HepG2 (cell line): ENCODE measurements around the gene ALDOA. TPM values are rescaled to one million over a fixed set of nuclear protein-coding genes. Genes with fewer than 3 reads are reported as not detected.

Experiments
- ATF1 ChIP-seq: IDR thresholded peaks from 2 replicates; pipeline ENCODE4 v1.6.1; 2016; ENCODE audit warnings: mild to moderate bottlenecking, control low read depth
- BRCA1 ChIP-seq: sonication (generic); formaldehyde crosslinking; IDR thresholded peaks from 2 replicates; pipeline ENCODE4 v1.4.0; 2020; ENCODE audit warnings: missing genetic modification reagents
- CSRNP1 ChIP-seq: sonication (generic); formaldehyde crosslinking; IDR thresholded peaks from 2 replicates; pipeline ENCODE4 v1.8.1; 2023; ENCODE audit warnings: mild to moderate bottlenecking, missing genetic modification reagents
- KMT2A ChIP-seq: sonication (generic); formaldehyde crosslinking; IDR thresholded peaks from 2 replicates; pipeline ENCODE4 v1.4.0; 2020; ENCODE audit warnings: missing genetic modification reagents
- MAF1 ChIP-seq: sonication (generic); formaldehyde crosslinking; IDR thresholded peaks from 2 replicates; pipeline ENCODE4 v1.5.0; 2020; ENCODE audit warnings: missing genetic modification reagents, borderline replicate concordance
- MYC ChIP-seq: sonication (generic); formaldehyde crosslinking; IDR thresholded peaks from 2 replicates; pipeline ENCODE4 v1.9.0; 2021; ENCODE audit warnings: missing genetic modification reagents, borderline replicate concordance
- RORA ChIP-seq: sonication (generic); formaldehyde crosslinking; IDR thresholded peaks from 2 replicates; pipeline ENCODE4 v1.5.0; 2020; ENCODE audit warnings: mild to moderate bottlenecking, missing genetic modification reagents, moderate library complexity
- TFDP1 ChIP-seq: IDR thresholded peaks from 2 replicates; pipeline ENCODE4 v1.6.1; 2016; ENCODE audit warnings: missing compliant biosample characterization, missing genetic modification reagents, borderline replicate concordance
- ZBTB7A ChIP-seq: sonication (generic); formaldehyde crosslinking; IDR thresholded peaks from 2 replicates; pipeline ENCODE4 v1.8.0; 2022; ENCODE audit warnings: mild to moderate bottlenecking, missing genetic modification reagents
- ZHX2 ChIP-seq, 2 experiments: sonication (generic) in 1 of 2; formaldehyde crosslinking in 1 of 2; IDR thresholded peaks; 2 replicates each; pipeline versions ENCODE4 v1.6.1 to v1.9.0; 2014 to 2022; ENCODE audit warnings: antibody characterized with exemption in 1 of 2, borderline replicate concordance in 1 of 2, inconsistent platforms in 1 of 2, low read depth in 1 of 2, missing genetic modification reagents in 1 of 2
- ZIK1 ChIP-seq: sonication (generic); formaldehyde crosslinking; IDR thresholded peaks from 2 replicates; pipeline ENCODE4 v1.5.0; 2020; ENCODE audit warnings: mild to moderate bottlenecking, low read depth, missing genetic modification reagents, borderline replicate concordance
- ZNF138 ChIP-seq: sonication (generic); formaldehyde crosslinking; IDR thresholded peaks from 2 replicates; pipeline ENCODE4 v1.5.0; 2020; ENCODE audit warnings: mild to moderate bottlenecking, low read depth, missing genetic modification reagents
- ZNF180 ChIP-seq: sonication (generic); formaldehyde crosslinking; IDR thresholded peaks from 2 replicates; pipeline ENCODE4 v1.4.0; 2020; ENCODE audit warnings: low read depth, missing genetic modification reagents, borderline replicate concordance
- ZNF513 ChIP-seq: sonication (generic); formaldehyde crosslinking; conservative IDR thresholded peaks from 2 replicates; pipeline ENCODE4 v1.5.0; 2020; ENCODE audit warnings: missing genetic modification reagents
- ZNF83 ChIP-seq: sonication (generic); formaldehyde crosslinking; IDR thresholded peaks from 2 replicates; pipeline ENCODE4 v1.4.0; 2020; ENCODE audit warnings: missing genetic modification reagents, mild to moderate bottlenecking, borderline replicate concordance
- ZSCAN31 ChIP-seq: sonication (generic); formaldehyde crosslinking; IDR thresholded peaks from 2 replicates; pipeline ENCODE4 v1.5.0; 2020; ENCODE audit warnings: low read depth, mild to moderate bottlenecking, missing genetic modification reagents
- polyA plus RNA-seq, 8 experiments: library from polyadenylated mRNA; depleted of rRNA in 3 of 8; stranded (reverse) in 7 of 8; unstranded in 1 of 8; fragments of >200 nt; fragmentation: Illumina TruSeq in 4 of 8; extraction: Trizol in 4 of 8; gene quantifications; 2 replicates each; pipeline versions ENCODE4 v1.2.1 to v1.2.3, GENCODE V29; 2011 to 2016; ENCODE audit warnings: low read depth in 4 of 8, missing spikeins in 1 of 8, mixed read lengths in 1 of 8; ENCODE audit not compliant: insufficient read depth in 1 of 8
- total RNA-seq, 5 experiments: library from RNA; depleted of rRNA; stranded (reverse); fragments of >200 nt; fragmentation: Illumina TruSeq; extraction: Trizol; gene quantifications; 2 replicates each; pipeline ENCODE4 v1.2.3, GENCODE V29; 2016; ENCODE audit warnings: low read depth in 1 of 5

The ALDOA gene
- total and polyA plus RNA-seq, 2 of the 13 experiments (the other 11 are each of a cell fraction or from before 2014, with no cell fraction given) = 925 to 1,884 TPM

GRCh38 chr16:30065102-30065942 lies at the start of gene ALDOA (continued):
- TF ChIP-seq ZBTB7A (CRISPR knock-in tag) (peak; percentile 97), ATF1 (CRISPR knock-in tag) (peak; percentile 61; the same call in 1 of the 2 replicates), MYC (CRISPR knock-in tag) (peak; percentile 91), BRCA1 (CRISPR knock-in tag) (no peak), ZHX2 (IDR thresholded peaks at IDR 0.05; ENCODE audit: low read depth) (peak; percentile 64), ZHX2 (CRISPR knock-in tag; IDR thresholded peaks at IDR 0.05; ENCODE audit: borderline replicate concordance) (peak; percentile 92), CSRNP1 (CRISPR knock-in tag) (peak; percentile 87; the same call in 1 of the 2 replicates), ZNF83 (CRISPR knock-in tag) (peak; percentile 94), ZNF513 (CRISPR knock-in tag) (no peak; the same call in 1 of the 2 replicates), MAF1 (CRISPR knock-in tag) (peak; percentile 74), ZNF180 (CRISPR knock-in tag) (no peak), TFDP1 (CRISPR knock-in tag) (peak; percentile 92), RORA (CRISPR knock-in tag) (no peak), ZIK1 (CRISPR knock-in tag) (peak; percentile 77), ZSCAN31 (CRISPR knock-in tag) (peak; percentile 96), ZNF138 (peak; percentile 93), KMT2A (CRISPR knock-in tag) (peak; percentile 81)
